Activated CD4-positive, alpha-beta T cell treated with anti-CD3 and anti-CD28 coated beads for 36 hours (primary cell): ENCODE results near the gene SLC25A25. TPM values are rescaled to one million over a fixed set of nuclear protein-coding genes. Genes with fewer than 3 reads are reported as not detected.
"Not testable (repeated sequence)": the region's sequence is repeated elsewhere in the genome, so short reads cannot be mapped to it uniquely, and the experiment has no call there.

Experiments
- ATAC-seq: fragments of 200-7000 bp; cut with Tn5 transposase; one replicate; pipeline ENCODE4 v1.10.0; 2021; ENCODE audit warnings: mild to moderate bottlenecking, moderate library complexity
- CTCF ChIA-PET: fragments of 350-600 bp; sonication (Branson Sonifier 250); formaldehyde crosslinking; loops from one replicate; lab custom pipeline; 2021; ENCODE audit warnings: antibody characterized with exemption; lab: Charles Lee
- POLR2A ChIA-PET: fragments of 350-600 bp; sonication (Branson Sonifier 250); formaldehyde crosslinking; loops from one replicate; lab custom pipeline; 2021; ENCODE audit warnings: antibody characterized with exemption, inconsistent platforms; lab: Charles Lee
- DNase-seq: peaks from one replicate; pipeline ENCODE4 v3.0.0-alpha.2; 2020
- H3K27ac Mint-ChIP-seq: one replicate; pipeline ENCODE4 v1.8.0; 2021; ENCODE audit warnings: mixed read lengths
- H3K27me3 Mint-ChIP-seq: one replicate; pipeline ENCODE4 v1.8.0; 2021; ENCODE audit warnings: mixed read lengths
- H3K36me3 Mint-ChIP-seq: one replicate; pipeline ENCODE4 v1.8.0; 2021; ENCODE audit warnings: low read depth, mixed read lengths
- H3K4me1 Mint-ChIP-seq: one replicate; pipeline ENCODE4 v1.8.0; 2021; ENCODE audit warnings: mixed read lengths
- H3K4me3 Mint-ChIP-seq: one replicate; pipeline ENCODE4 v1.8.0; 2021; ENCODE audit warnings: mild to moderate bottlenecking, moderate library complexity, mixed read lengths
- H3K9me3 Mint-ChIP-seq: one replicate; pipeline ENCODE4 v1.8.0; 2021; ENCODE audit warnings: low read depth, mixed read lengths
- intact Hi-C, 2 experiments: fragments of 100-400 bp; cut with DNase I in 1 of 2; cut with micrococcal nuclease in 1 of 2; formaldehyde crosslinking; loops; one replicate each; pipeline versions ENCODE4 v1.14.2 to v1.15.1; 2022 to 2024; cut with DNase I, micrococcal nuclease
- total RNA-seq, 2 experiments: library from RNA; stranded (reverse); gene quantifications; one replicate each; pipeline ENCODE4 v1.2.3, GENCODE V29; 2021

The SLC25A25 gene
- total RNA-seq, 2 experiments from 2014 or later: 6.9 to 10.8 TPM

GRCh38 chr9:128103589-128103962 is 35.5 kb downstream of the SLC25A25 start:
- CTCF ChIA-PET: interaction anchor here (0.9 to 1.7 kb wide), 5 partner anchors 14 to 160 kb away, joined by 3 to 13 read pairs (median 3); no protein-coding TSS in a partner anchor
- peak; percentile 69 for DNase-seq
- intact Hi-C loops: loop anchor here in 1 of 2 experiments (5.0 kb wide), 1 partner anchor 161 kb away; no protein-coding TSS in a partner anchor

GRCh38 chr9:128104171-128104618 is 36.2 kb downstream of the SLC25A25 start:
- H3K27me3 Mint-ChIP-seq: no peaks in the 10 kb centered on the region
- intact Hi-C loops: loop anchor here in 1 of 2 experiments (5.0 kb wide), 1 partner anchor 162 kb away; no protein-coding TSS in a partner anchor
- H3K4me1 Mint-ChIP-seq: peaks cover 27% of the 10 kb centered on the region
- DNase-seq: no peak
- ATAC-seq: no peak
- peaks cover 44% of the 10 kb centered on the region for H3K36me3 Mint-ChIP-seq
- ChIA-PET CTCF (interaction anchor here (1.0 to 1.7 kb wide), 3 partner anchors 11 to 23 kb away, joined by 4 to 13 read pairs (median 6); no protein-coding TSS in a partner anchor), POLR2A (no interaction called here)
- H3K9me3 Mint-ChIP-seq: no peaks in the 10 kb centered on the region
- H3K4me3 Mint-ChIP-seq: no peak overlapping the region
- no peak overlapping the region for H3K27ac Mint-ChIP-seq

More at GRCh38 chr9:128103589-128103962, 35.5 kb downstream of the SLC25A25 start:
- no peaks in the 10 kb centered on the region for H3K9me3 Mint-ChIP-seq
- no peaks in the 10 kb centered on the region for H3K27me3 Mint-ChIP-seq
- peak overlapping the region; percentile 59 for H3K27ac Mint-ChIP-seq
- peaks cover 33% of the 10 kb centered on the region for H3K4me1 Mint-ChIP-seq
- POLR2A ChIA-PET: no interaction called here
- peaks cover 44% of the 10 kb centered on the region for H3K36me3 Mint-ChIP-seq
- no peak overlapping the region for H3K4me3 Mint-ChIP-seq
- peak; percentile 89 for ATAC-seq

- ChIA-PET POLR2A (interaction anchor here (0.6 kb wide), 1 partner anchor 129 kb away, joined by 3 read pairs; no protein-coding TSS in a partner anchor), CTCF (interaction anchor here (0.6 to 2.8 kb wide), 5 partner anchors 11 to 87 kb away, joined by 3 to 18 read pairs (median 6); no protein-coding TSS in a partner anchor)
- intact Hi-C loops: no loop called here
- no peak overlapping the region for H3K4me3 Mint-ChIP-seq
- peaks cover 50% of the 10 kb centered on the region for H3K36me3 Mint-ChIP-seq
- ATAC-seq: no peak
- no peaks in the 10 kb centered on the region for H3K9me3 Mint-ChIP-seq
- H3K4me1 Mint-ChIP-seq: peaks cover 18% of the 10 kb centered on the region
- H3K27ac Mint-ChIP-seq: no peak overlapping the region
- H3K27me3 Mint-ChIP-seq: no peaks in the 10 kb centered on the region
- no peak for DNase-seq
Observed at GRCh38 chr9:128105538-128106175, 37.6 kb downstream of the SLC25A25 start.

- no peak overlapping the region for H3K4me3 Mint-ChIP-seq
- H3K27me3 Mint-ChIP-seq: no peaks in the 10 kb centered on the region
- no peak for DNase-seq
- no peaks in the 10 kb centered on the region for H3K9me3 Mint-ChIP-seq
- peaks cover 18% of the 10 kb centered on the region for H3K4me1 Mint-ChIP-seq
- intact Hi-C loops: no loop called here
- CTCF ChIA-PET: interaction anchor here (0.8 to 2.8 kb wide), 3 partner anchors 11 to 21 kb away, joined by 3 to 18 read pairs (median 4); no protein-coding TSS in a partner anchor
- H3K36me3 Mint-ChIP-seq: peaks cover 48% of the 10 kb centered on the region
- ATAC-seq: no peak
- H3K27ac Mint-ChIP-seq: no peak overlapping the region
- POLR2A ChIA-PET: interaction anchor here (0.6 kb wide), 1 partner anchor 130 kb away, joined by 3 read pairs; no protein-coding TSS in a partner anchor
Observed at GRCh38 chr9:128106181-128106939, 38.3 kb downstream of the SLC25A25 start.

- no peaks in the 10 kb centered on the region for H3K9me3 Mint-ChIP-seq
- H3K27ac Mint-ChIP-seq: no peak overlapping the region
- H3K4me1 Mint-ChIP-seq: peaks cover 18% of the 10 kb centered on the region
- POLR2A ChIA-PET: interaction anchor here (0.6 kb wide), 1 partner anchor 1131 kb away, joined by 4 read pairs; no protein-coding TSS in a partner anchor
- no peak overlapping the region for H3K4me3 Mint-ChIP-seq
- CTCF ChIA-PET: interaction anchor here (0.5 to 2.8 kb wide), 5 partner anchors 11 to 289 kb away, joined by 3 to 18 read pairs (median 3); no protein-coding TSS in a partner anchor
- ATAC-seq (no peak), DNase-seq (no peak)
- H3K27me3 Mint-ChIP-seq: no peaks in the 10 kb centered on the region
- peaks cover 45% of the 10 kb centered on the region for H3K36me3 Mint-ChIP-seq
- intact Hi-C loops: no loop called here
Observed at GRCh38 chr9:128106940-128107467, 39.0 kb downstream of the SLC25A25 start.

- ChIA-PET POLR2A (interaction anchor here (0.6 kb wide), 1 partner anchor 1130 kb away, joined by 4 read pairs; no protein-coding TSS in a partner anchor), CTCF (interaction anchor here (0.5 to 2.8 kb wide), 4 partner anchors 10 to 289 kb away, joined by 3 to 18 read pairs (median 4); no protein-coding TSS in a partner anchor)
- DNase-seq (no peak), ATAC-seq (no peak)
- Mint-ChIP-seq H3K36me3 (peaks cover 38% of the 10 kb centered on the region), H3K9me3 (no peaks in the 10 kb centered on the region), H3K27ac (no peak overlapping the region), H3K4me1 (peaks cover 13% of the 10 kb centered on the region), H3K4me3 (no peak overlapping the region), H3K27me3 (no peaks in the 10 kb centered on the region)
- intact Hi-C loops: no loop called here
Observed at GRCh38 chr9:128107468-128108268, 39.6 kb downstream of the SLC25A25 start.

GRCh38 chr9:128108269-128109049 is 40.4 kb downstream of the SLC25A25 start:
- POLR2A ChIA-PET: no interaction called here
- H3K27me3 Mint-ChIP-seq: no peaks in the 10 kb centered on the region
- H3K4me1 Mint-ChIP-seq: peaks cover 6% of the 10 kb centered on the region
- ATAC-seq (no peak), DNase-seq (no peak)
- no peak overlapping the region for H3K27ac Mint-ChIP-seq
- intact Hi-C loops: no loop called here
- CTCF ChIA-PET: interaction anchor here (1.3 to 2.8 kb wide), 2 partner anchors 9 to 15 kb away, joined by 3 to 18 read pairs; no protein-coding TSS in a partner anchor
- no peaks in the 10 kb centered on the region for H3K9me3 Mint-ChIP-seq
- H3K4me3 Mint-ChIP-seq: no peak overlapping the region
- H3K36me3 Mint-ChIP-seq: peaks cover 37% of the 10 kb centered on the region

GRCh38 chr9:128109050-128109709 is 41.1 kb downstream of the SLC25A25 start:
- POLR2A ChIA-PET: interaction anchor here (0.7 kb wide), 1 partner anchor 392 kb away, joined by 3 read pairs; no protein-coding TSS in a partner anchor
- CTCF ChIA-PET: interaction anchor here (1.2 to 1.3 kb wide), 2 partner anchors 15 to 64 kb away, joined by 3 to 4 read pairs; no protein-coding TSS in a partner anchor
- ATAC-seq (no peak), DNase-seq (no peak)
- Mint-ChIP-seq H3K9me3 (no peaks in the 10 kb centered on the region), H3K27ac (no peak overlapping the region), H3K27me3 (no peaks in the 10 kb centered on the region), H3K4me1 (peaks cover 2% of the 10 kb centered on the region), H3K36me3 (peaks cover 34% of the 10 kb centered on the region), H3K4me3 (no peak overlapping the region)
- intact Hi-C loops: no loop called here

- intact Hi-C loops, CTCF ChIA-PET, H3K27ac Mint-ChIP-seq, POLR2A ChIA-PET, ATAC-seq, H3K9me3 Mint-ChIP-seq, H3K27me3 Mint-ChIP-seq, H3K4me1 Mint-ChIP-seq, H3K4me3 Mint-ChIP-seq, DNase-seq: not testable (repeated sequence)
- peaks cover 25% of the 10 kb centered on the region for H3K36me3 Mint-ChIP-seq
Observed at GRCh38 chr9:128111726-128112125, 43.7 kb downstream of the SLC25A25 start.
